Measurements from ENCODE around the gene SH3RF3.

- no peak for TF ChIP-seq POLR2AphosphoS5 (IDR thresholded peaks at IDR 0.05; ENCODE audit: low read depth, low read length)
- TF ChIP-seq TAF1 (IDR thresholded peaks at IDR 0.05; ENCODE audit: borderline replicate concordance, insufficient read depth, low read length), result no peak
Observed at GRCh38 chr2:109223490-109223889, 94.5 kb downstream of the SH3RF3 start.
